Hepatic stellate cell (primary cell): Measurements from ENCODE around the gene GNPDA1.

Experiments
- DNase-seq: peaks from one replicate; pipeline ENCODE4 v3.0.0; 2011; ENCODE audit warnings: low spot score

GNPDA1 gene

GRCh38 chr5:142023836-142024235 lies 11.0 kb upstream of the GNPDA1 start:
- no peak for DNase-seq

GRCh38 chr5:142020122-142020659 lies 7.4 kb upstream of the GNPDA1 start:
- DNase-seq: no peak

- no peak for DNase-seq
Observed at GRCh38 chr5:142017832-142018427, 5.1 kb upstream of the GNPDA1 start.

- DNase-seq: no peak
Observed at GRCh38 chr5:142016556-142016955, 3.7 kb upstream of the GNPDA1 start.

GRCh38 chr5:142015781-142016533 lies 3.1 kb upstream of the GNPDA1 start:
- DNase-seq: no peak

GRCh38 chr5:142014911-142015584 lies 2.2 kb upstream of the GNPDA1 start:
- peak; percentile 29 for DNase-seq

GRCh38 chr5:142013734-142014521 lies 1.1 kb upstream of the GNPDA1 start:
- peak; percentile 33 for DNase-seq

- DNase-seq: no peak
Observed at GRCh38 chr5:142012186-142012785, 541 bp downstream of the GNPDA1 start.

GRCh38 chr5:142011572-142012185 lies 1.1 kb downstream of the GNPDA1 start:
- no peak for DNase-seq

GRCh38 chr5:142009886-142010285 lies 2.9 kb downstream of the GNPDA1 start:
- DNase-seq: no peak

GRCh38 chr5:142008813-142009212 lies 4.0 kb downstream of the GNPDA1 start:
- DNase-seq: no peak

- no peak for DNase-seq
Observed at GRCh38 chr5:142007237-142007544, 5.6 kb downstream of the GNPDA1 start.

- DNase-seq: no peak
Observed at GRCh38 chr5:142006363-142007236, 6.2 kb downstream of the GNPDA1 start.

- DNase-seq: no peak
Observed at GRCh38 chr5:142003266-142003800, 9.5 kb downstream of the GNPDA1 start.

GRCh38 chr5:142000704-142001484 lies 11.9 kb downstream of the GNPDA1 start:
- DNase-seq: no peak

- DNase-seq: no peak
Observed at GRCh38 chr5:142000173-142000572, 12.7 kb downstream of the GNPDA1 start.

- DNase-seq: no peak
Observed at GRCh38 chr5:141997358-141997960, 15.4 kb downstream of the GNPDA1 start.

GRCh38 chr5:141995656-141996055 lies 17.2 kb downstream of the GNPDA1 start:
- DNase-seq: no peak
